ENCODE results near the gene GPC3.
"Not testable (repeated sequence)": the region's sequence is repeated elsewhere in the genome, so short reads cannot be mapped to it uniquely, and the experiment has no call there.

GPC3 gene

DNA sequence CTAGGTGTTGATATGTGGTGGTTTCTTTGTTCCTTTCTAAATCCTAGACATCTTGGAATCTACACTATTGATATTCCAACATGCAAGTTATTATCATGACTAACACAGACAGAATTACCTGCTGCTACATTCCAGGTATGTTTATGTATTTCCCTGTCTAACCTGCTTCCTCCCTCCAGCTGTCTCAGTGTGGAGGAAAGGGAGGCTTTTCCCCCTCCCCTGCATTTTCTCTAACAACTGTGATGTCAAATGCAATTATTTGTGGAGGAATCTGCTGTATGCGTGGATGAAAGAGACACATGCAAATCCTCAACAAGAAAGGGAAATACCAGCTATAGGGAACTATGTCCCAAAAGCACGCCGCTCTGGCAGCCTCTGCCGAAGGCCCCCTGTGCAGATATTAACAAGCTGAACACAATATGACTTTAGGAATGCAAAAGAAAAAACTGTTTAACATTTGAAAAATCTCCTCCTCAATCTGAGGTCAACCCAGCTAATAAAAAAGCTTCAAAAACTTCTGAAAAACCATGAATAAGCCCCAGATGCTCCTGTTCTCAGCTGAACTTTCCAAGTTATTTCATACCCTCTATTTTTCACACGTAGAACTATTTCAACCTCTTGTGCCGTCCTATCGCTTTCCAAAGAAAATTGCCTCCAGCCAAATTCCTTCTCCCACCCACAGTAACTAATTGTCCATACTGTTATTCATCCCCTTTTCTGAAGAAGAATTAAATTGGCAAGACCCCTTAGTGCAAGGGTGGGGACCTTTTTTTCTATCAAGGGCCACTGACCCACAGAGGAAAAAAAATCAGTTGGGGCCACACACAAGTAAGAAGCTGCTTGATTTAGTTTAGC, 345.0 kb downstream of the GPC3 start:
- H3K4me1 ChIP-seq (ENCODE audit: control insufficient read depth, insufficient read depth, low read length): peaks cover 3% of the 10 kb centered on the region
- DNase-seq (ENCODE audit: low read depth, low spot score): no peak
- no peak overlapping the region for H3K4me3 ChIP-seq (ENCODE audit: low read length)
- no peaks in the 10 kb centered on the region for H3K9me3 ChIP-seq (ENCODE audit: control insufficient read depth, insufficient read depth, low read length)
- H3K36me3 ChIP-seq (ENCODE audit: control insufficient read depth, insufficient read depth, low read length): no peaks in the 10 kb centered on the region
- WGBS (ENCODE audit: insufficient coverage, insufficient read length): no CpG with 5 or more reads among the region's 7 CpGs
- H3K27ac ChIP-seq (ENCODE audit: low read length): no peak overlapping the region
- no peaks in the 10 kb centered on the region for H3K27me3 ChIP-seq (ENCODE audit: control insufficient read depth, insufficient read depth, low read length)

DNA sequence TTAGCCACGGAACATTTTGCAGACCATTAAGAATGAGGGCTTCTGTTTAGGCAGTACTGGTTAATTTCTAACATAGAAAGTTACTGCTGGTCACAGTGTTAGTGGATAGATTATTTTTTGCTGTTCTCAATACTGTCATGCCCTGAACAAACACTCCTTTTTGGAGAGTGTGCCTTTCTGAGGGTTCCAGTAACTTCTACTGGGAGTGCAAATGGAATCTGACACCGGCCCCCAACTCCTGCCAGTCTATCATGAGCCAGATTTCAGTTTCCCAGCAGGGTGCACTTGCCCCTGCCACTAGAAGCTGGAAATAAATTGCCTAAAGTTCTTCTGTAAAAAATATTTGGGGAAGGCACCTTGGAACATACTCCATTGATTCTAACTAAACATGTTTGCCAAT, 345.7 kb downstream of the GPC3 start:
- peaks cover 3% of the 10 kb centered on the region for H3K4me1 ChIP-seq (ENCODE audit: control insufficient read depth, insufficient read depth, low read length)
- H3K4me3 ChIP-seq (ENCODE audit: low read length): no peak overlapping the region
- WGBS (ENCODE audit: insufficient coverage, insufficient read length): no CpG with 5 or more reads among the region's 2 CpGs
- H3K36me3 ChIP-seq (ENCODE audit: control insufficient read depth, insufficient read depth, low read length): no peaks in the 10 kb centered on the region
- no peaks in the 10 kb centered on the region for H3K27me3 ChIP-seq (ENCODE audit: control insufficient read depth, insufficient read depth, low read length)
- no peak overlapping the region for H3K27ac ChIP-seq (ENCODE audit: low read length)
- no peaks in the 10 kb centered on the region for H3K9me3 ChIP-seq (ENCODE audit: control insufficient read depth, insufficient read depth, low read length)
- DNase-seq (ENCODE audit: low read depth, low spot score): no peak

DNA sequence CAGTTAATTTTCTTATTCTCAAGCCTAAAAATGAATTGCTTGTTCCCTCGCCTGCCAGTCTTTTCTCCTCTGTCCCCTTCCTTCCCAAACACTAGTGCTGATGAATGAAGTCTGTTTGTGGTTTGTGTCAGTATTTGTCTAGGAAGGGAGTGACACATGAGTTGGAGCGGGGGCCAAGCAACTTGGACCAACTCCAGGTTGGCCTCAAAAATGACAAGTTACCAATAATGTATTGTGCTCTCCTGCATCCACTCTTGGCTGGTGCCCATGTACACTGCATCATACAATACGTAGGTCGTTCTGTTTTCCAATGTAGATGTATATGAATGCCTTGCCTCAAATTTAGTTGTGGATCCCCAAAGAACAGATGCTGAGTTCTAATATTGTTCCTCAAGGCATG, 347.1 kb downstream of the GPC3 start:
- peaks cover 3% of the 10 kb centered on the region for H3K4me1 ChIP-seq (ENCODE audit: control insufficient read depth, insufficient read depth, low read length)
- no peaks in the 10 kb centered on the region for H3K9me3 ChIP-seq (ENCODE audit: control insufficient read depth, insufficient read depth, low read length)
- no peak for DNase-seq (ENCODE audit: low read depth, low spot score)
- no peak overlapping the region for H3K27ac ChIP-seq (ENCODE audit: low read length)
- no peak overlapping the region for H3K4me3 ChIP-seq (ENCODE audit: low read length)
- H3K27me3 ChIP-seq (ENCODE audit: control insufficient read depth, insufficient read depth, low read length): no peaks in the 10 kb centered on the region
- WGBS (ENCODE audit: insufficient coverage, insufficient read length): no CpG with 5 or more reads among the region's 4 CpGs
- no peaks in the 10 kb centered on the region for H3K36me3 ChIP-seq (ENCODE audit: control insufficient read depth, insufficient read depth, low read length)

DNA sequence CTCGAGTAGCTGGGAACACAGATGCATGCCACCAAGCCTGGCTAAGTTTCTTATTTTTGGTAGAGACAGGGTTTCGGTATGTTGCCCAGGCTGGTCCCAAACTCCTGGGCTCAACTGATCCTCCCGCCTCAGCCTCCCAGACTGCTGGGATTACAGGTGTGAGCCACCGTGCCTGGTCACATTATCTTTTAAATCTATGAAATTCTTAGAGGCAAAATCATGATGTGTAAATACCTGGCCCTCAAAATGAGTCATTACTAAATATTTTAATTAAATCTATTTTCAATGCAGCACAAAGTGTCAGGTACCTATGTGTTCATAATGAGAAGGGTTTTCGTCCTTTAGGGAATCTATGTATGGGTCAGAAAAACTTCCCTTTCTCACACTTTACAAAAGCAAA, 347.6 kb downstream of the GPC3 start:
- Histone ChIP-seq H3K27ac (ENCODE audit: low read length) (no peak overlapping the region), H3K4me3 (ENCODE audit: low read length) (no peak overlapping the region), H3K36me3 (ENCODE audit: control insufficient read depth, insufficient read depth, low read length) (no peaks in the 10 kb centered on the region), H3K4me1 (ENCODE audit: control insufficient read depth, insufficient read depth, low read length) (no peaks in the 10 kb centered on the region), H3K27me3 (ENCODE audit: control insufficient read depth, insufficient read depth, low read length) (no peaks in the 10 kb centered on the region), H3K9me3 (ENCODE audit: control insufficient read depth, insufficient read depth, low read length) (no peaks in the 10 kb centered on the region)
- no peak for DNase-seq (ENCODE audit: low read depth, low spot score)
- no CpG with 5 or more reads among the region's 5 CpGs for WGBS (ENCODE audit: insufficient coverage, insufficient read length)

DNA sequence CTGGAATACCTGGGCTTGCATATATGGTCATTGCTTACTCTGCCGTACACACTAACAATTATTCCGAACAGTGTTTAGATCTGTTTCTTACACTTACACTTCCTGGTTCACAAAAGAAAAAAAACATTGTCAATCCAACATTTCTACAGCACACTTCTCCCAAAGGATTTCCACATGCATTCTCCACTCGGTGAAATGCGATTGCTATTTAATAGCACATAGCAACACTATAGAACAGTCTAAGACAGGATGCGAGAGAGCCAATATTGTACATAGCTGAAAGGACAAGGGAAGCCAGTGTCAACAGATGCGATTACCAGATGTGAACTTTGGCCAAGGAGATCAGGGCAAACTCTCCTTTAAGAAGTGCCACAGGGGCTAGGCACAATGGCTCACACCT, 349.4 kb downstream of the GPC3 start:
- H3K27ac ChIP-seq (ENCODE audit: low read length): no peak overlapping the region
- no CpG with 5 or more reads among the region's 6 CpGs for WGBS (ENCODE audit: insufficient coverage, insufficient read length)
- no peak for DNase-seq (ENCODE audit: low read depth, low spot score)
- no peaks in the 10 kb centered on the region for H3K27me3 ChIP-seq (ENCODE audit: control insufficient read depth, insufficient read depth, low read length)
- H3K36me3 ChIP-seq (ENCODE audit: control insufficient read depth, insufficient read depth, low read length): no peaks in the 10 kb centered on the region
- H3K9me3 ChIP-seq (ENCODE audit: control insufficient read depth, insufficient read depth, low read length): no peaks in the 10 kb centered on the region
- H3K4me1 ChIP-seq (ENCODE audit: control insufficient read depth, insufficient read depth, low read length): no peaks in the 10 kb centered on the region
- H3K4me3 ChIP-seq (ENCODE audit: low read length): no peak overlapping the region

DNA sequence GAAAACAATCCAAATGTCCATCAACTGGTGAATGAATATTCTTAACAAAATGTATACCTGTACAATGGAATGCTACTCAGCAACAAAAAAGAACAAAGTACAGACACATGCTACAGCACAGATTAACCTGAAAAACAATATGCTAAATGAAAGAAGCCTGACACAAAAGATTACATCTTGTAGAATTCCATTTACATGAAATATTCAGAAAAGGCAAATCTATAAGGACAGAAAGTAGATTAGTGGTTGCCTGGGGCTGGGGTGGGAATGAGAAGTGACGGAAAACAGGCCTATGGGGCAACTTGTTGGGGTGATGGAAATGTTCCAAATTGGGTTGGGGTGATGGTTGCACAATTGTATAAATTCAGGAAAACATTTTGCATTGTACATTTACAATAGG, 351.0 kb downstream of the GPC3 start:
- Histone ChIP-seq H3K36me3 (ENCODE audit: control insufficient read depth, insufficient read depth, low read length) (no peaks in the 10 kb centered on the region), H3K27ac (ENCODE audit: low read length) (no peak overlapping the region), H3K4me3 (ENCODE audit: low read length) (no peak overlapping the region), H3K4me1 (ENCODE audit: control insufficient read depth, insufficient read depth, low read length) (no peaks in the 10 kb centered on the region), H3K9me3 (ENCODE audit: control insufficient read depth, insufficient read depth, low read length) (no peaks in the 10 kb centered on the region), H3K27me3 (ENCODE audit: control insufficient read depth, insufficient read depth, low read length) (no peaks in the 10 kb centered on the region)
- WGBS (ENCODE audit: insufficient coverage, insufficient read length): no CpG with 5 or more reads among the region's 1 CpG
- DNase-seq (ENCODE audit: low read depth, low spot score): no peak

DNA sequence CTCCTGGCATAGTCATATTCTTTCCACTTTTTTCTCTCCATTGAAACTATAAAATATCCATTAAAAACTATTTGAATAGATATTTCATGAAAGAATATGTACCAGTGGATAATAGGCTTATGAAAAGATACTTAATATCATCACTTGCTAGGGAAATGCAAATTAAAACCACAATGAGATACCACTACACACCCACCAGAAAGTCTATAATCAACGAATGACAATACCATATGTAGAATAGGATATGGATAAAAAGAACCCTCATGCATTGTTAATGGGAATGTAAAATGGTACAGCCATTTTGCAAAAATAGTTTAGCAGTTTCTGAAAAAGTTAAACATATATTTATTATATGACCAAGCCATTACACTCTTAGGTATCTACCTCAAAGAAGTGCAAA, 351.4 kb downstream of the GPC3 start:
- DNase-seq (ENCODE audit: low read depth, low spot score): no peak
- WGBS (ENCODE audit: insufficient coverage, insufficient read length): no CpG with 5 or more reads among the region's 1 CpG

DNA sequence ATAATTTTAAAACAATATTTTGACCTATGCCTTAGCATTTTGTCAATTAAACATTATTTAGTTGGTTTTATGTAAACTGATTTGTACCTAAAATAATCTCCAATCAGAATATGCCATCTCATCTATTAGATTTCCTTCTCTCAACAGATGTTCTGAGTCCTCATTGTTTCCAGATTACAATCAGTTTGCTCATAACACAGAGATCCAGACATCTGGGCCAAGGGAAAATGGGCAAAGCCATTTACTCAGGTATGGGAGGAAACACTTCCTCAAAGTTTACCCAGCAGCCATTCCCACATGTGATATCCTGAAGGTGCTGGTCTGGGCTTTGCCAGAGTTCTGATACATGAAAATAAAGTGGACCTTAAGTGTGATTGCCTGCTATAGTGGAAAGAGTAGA, 352.2 kb downstream of the GPC3 start:
- no peak overlapping the region for H3K4me3 ChIP-seq (ENCODE audit: low read length)
- no peaks in the 10 kb centered on the region for H3K36me3 ChIP-seq (ENCODE audit: control insufficient read depth, insufficient read depth, low read length)
- no peaks in the 10 kb centered on the region for H3K4me1 ChIP-seq (ENCODE audit: control insufficient read depth, insufficient read depth, low read length)
- H3K9me3 ChIP-seq (ENCODE audit: control insufficient read depth, insufficient read depth, low read length): no peaks in the 10 kb centered on the region
- no peak for DNase-seq (ENCODE audit: low read depth, low spot score)
- no peak overlapping the region for H3K27ac ChIP-seq (ENCODE audit: low read length)
- no peaks in the 10 kb centered on the region for H3K27me3 ChIP-seq (ENCODE audit: control insufficient read depth, insufficient read depth, low read length)

More for the DNA sequence above, 351.4 kb downstream of the GPC3 start:
- Histone ChIP-seq H3K36me3 (ENCODE audit: control insufficient read depth, insufficient read depth, low read length) (no peaks in the 10 kb centered on the region), H3K9me3 (ENCODE audit: control insufficient read depth, insufficient read depth, low read length) (no peaks in the 10 kb centered on the region), H3K27ac (ENCODE audit: low read length) (no peak overlapping the region), H3K4me1 (ENCODE audit: control insufficient read depth, insufficient read depth, low read length) (no peaks in the 10 kb centered on the region), H3K4me3 (ENCODE audit: low read length) (no peak overlapping the region), H3K27me3 (ENCODE audit: control insufficient read depth, insufficient read depth, low read length) (no peaks in the 10 kb centered on the region)

DNA sequence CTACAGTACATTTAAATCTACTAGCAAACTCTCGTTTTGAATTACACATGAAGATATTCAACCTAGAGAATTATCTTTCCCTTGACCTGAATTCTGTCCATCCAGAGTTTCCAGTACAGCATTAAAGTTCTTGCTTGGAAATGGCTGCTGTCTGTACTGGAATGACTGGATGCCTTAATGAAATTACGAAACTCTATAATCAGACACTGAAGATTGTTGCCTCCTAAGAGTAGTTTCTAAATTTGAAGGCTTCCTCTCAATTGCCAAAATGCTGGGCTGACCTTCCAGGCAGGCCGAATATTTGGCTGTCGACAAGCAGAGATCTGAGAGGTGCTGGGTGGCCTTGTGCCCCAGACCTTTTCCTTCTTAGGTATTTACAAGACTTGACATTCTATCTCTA, 355.0 kb downstream of the GPC3 start:
- WGBS (ENCODE audit: insufficient coverage, insufficient read length): no CpG with 5 or more reads among the region's 4 CpGs
- H3K4me1 ChIP-seq (ENCODE audit: control insufficient read depth, insufficient read depth, low read length): no peaks in the 10 kb centered on the region
- no peak for DNase-seq (ENCODE audit: low read depth, low spot score)
- H3K27ac ChIP-seq (ENCODE audit: low read length): no peak overlapping the region
- no peaks in the 10 kb centered on the region for H3K9me3 ChIP-seq (ENCODE audit: control insufficient read depth, insufficient read depth, low read length)
- H3K4me3 ChIP-seq (ENCODE audit: low read length): no peak overlapping the region
- H3K27me3 ChIP-seq (ENCODE audit: control insufficient read depth, insufficient read depth, low read length): no peaks in the 10 kb centered on the region
- no peaks in the 10 kb centered on the region for H3K36me3 ChIP-seq (ENCODE audit: control insufficient read depth, insufficient read depth, low read length)

DNA sequence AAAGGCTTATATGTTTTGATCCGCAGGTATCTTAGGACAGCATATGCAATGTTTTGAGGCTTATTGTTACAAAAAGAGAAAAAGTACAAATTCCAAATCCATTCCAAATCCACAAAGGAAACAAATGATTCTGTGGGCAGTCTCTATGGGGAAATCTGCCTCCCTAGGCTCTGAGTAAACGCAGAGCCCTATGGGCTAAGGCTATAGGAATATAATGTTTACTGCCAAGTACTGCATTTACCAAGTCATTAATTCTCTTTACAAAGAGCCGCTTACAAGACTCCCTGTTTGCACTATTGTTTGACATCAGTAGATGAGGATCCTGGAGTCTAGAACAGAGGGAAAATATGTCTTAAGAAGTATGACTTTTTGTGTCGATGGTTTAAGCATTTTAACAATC, 357.7 kb downstream of the GPC3 start:
- no peaks in the 10 kb centered on the region for H3K4me1 ChIP-seq (ENCODE audit: control insufficient read depth, insufficient read depth, low read length)
- no peak for DNase-seq (ENCODE audit: low read depth, low spot score)
- no peaks in the 10 kb centered on the region for H3K36me3 ChIP-seq (ENCODE audit: control insufficient read depth, insufficient read depth, low read length)
- no peak overlapping the region for H3K27ac ChIP-seq (ENCODE audit: low read length)
- WGBS (ENCODE audit: insufficient coverage, insufficient read length): no CpG with 5 or more reads among the region's 4 CpGs
- no peaks in the 10 kb centered on the region for H3K27me3 ChIP-seq (ENCODE audit: control insufficient read depth, insufficient read depth, low read length)
- H3K9me3 ChIP-seq (ENCODE audit: control insufficient read depth, insufficient read depth, low read length): no peaks in the 10 kb centered on the region
- no peak overlapping the region for H3K4me3 ChIP-seq (ENCODE audit: low read length)

DNA sequence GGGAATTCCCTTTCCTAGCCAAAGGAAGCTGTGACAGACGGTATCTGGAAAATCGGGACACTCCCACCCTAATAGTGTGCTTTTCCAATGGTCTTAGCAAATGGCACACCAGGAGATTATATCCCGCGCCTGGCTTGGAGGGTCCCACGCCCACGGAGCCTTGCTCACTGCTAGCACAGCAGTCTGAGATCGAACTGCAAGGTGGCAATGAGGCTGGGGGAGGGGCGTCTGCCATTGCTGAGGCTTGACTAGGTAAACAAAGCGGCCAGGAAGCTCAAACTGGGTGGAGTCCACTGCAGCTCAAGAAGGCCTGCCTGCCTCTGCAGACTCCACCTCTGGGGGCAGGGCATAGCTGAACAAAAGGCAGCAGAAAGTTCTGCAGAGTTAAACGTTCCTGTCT, 364.0 kb downstream of the GPC3 start:
- not testable (repeated sequence) for H3K36me3 ChIP-seq (ENCODE audit: control insufficient read depth, insufficient read depth, low read length); H3K27me3 ChIP-seq (ENCODE audit: control insufficient read depth, insufficient read depth, low read length); H3K9me3 ChIP-seq (ENCODE audit: control insufficient read depth, insufficient read depth, low read length); H3K4me1 ChIP-seq (ENCODE audit: control insufficient read depth, insufficient read depth, low read length); DNase-seq (ENCODE audit: low read depth, low spot score); H3K4me3 ChIP-seq (ENCODE audit: low read length); H3K27ac ChIP-seq (ENCODE audit: low read length)
- no CpG with 5 or more reads among the region's 10 CpGs for WGBS (ENCODE audit: insufficient coverage, insufficient read length)
